Gastroesophageal sphincter (tissue), 4 donors: ENCODE data around the gene TNP2. TPM values are rescaled to one million over a fixed set of nuclear protein-coding genes. Genes with fewer than 3 reads are reported as not detected.

Experiments
- ATAC-seq: fragments of 150-250 bp; one replicate; pipeline ENCODE4 v1.9.1; 2016; ENCODE audit warnings: mild to moderate bottlenecking, moderate library complexity
- H3K27ac ChIP-seq, 4 donors: fragments of 200-600 bp; sonication (generic) in 3 of 4; 1 replicate in 3 of 4; 2 replicates in 1 of 4; pipeline ENCODE4 v1.5.1; 2016 to 2019
- H3K27me3 ChIP-seq: fragments of 200-600 bp; sonication (generic); one replicate; pipeline ENCODE4 v1.5.1; 2019
- H3K36me3 ChIP-seq, 2 donors: fragments of 200-600 bp; sonication (generic); one replicate each; pipeline ENCODE4 v1.5.1; 2019; ENCODE audit warnings: control low read depth in 1 of 2
- H3K4me1 ChIP-seq, 3 donors: fragments of 200-600 bp; sonication (generic); 1 replicate in 2 of 3; 2 replicates in 1 of 3; pipeline ENCODE4 v1.5.1; 2016 to 2019; ENCODE audit warnings: control low read depth in 2 of 3
- H3K4me3 ChIP-seq, 2 donors: fragments of 200-600 bp; sonication (generic); one replicate each; pipeline ENCODE4 v1.5.1; 2019; ENCODE audit warnings: mild to moderate bottlenecking in 1 of 2, moderate library complexity in 1 of 2
- H3K9me3 ChIP-seq, 3 donors: fragments of 200-600 bp; sonication (generic); one replicate each; pipeline ENCODE4 v1.5.1; 2017 to 2019; ENCODE audit warnings: control low read depth in 2 of 3
- CTCF ChIP-seq, 4 experiments: fragments of 200-600 bp in 2 of 4; fragments of 450-650 bp in 2 of 4; sonication (generic) in 1 of 4; IDR thresholded peaks; one replicate each; pipeline ENCODE4 v1.5.1; 2017 to 2019; ENCODE audit warnings: antibody characterized with exemption in 4 of 4, mild to moderate bottlenecking in 2 of 4, moderate library complexity in 2 of 4
- EP300 ChIP-seq: sonication (generic); formaldehyde crosslinking; IDR thresholded peaks from one replicate; pipeline ENCODE4 v1.6.1; 2017; ENCODE audit warnings: antibody characterized with exemption, mild to moderate bottlenecking
- POLR2A ChIP-seq, 2 donors: fragments of 450-650 bp; IDR thresholded peaks; one replicate each; pipeline ENCODE4 v1.6.1; 2017; ENCODE audit warnings: antibody characterized with exemption in 2 of 2, mild to moderate bottlenecking in 2 of 2, moderate library complexity in 1 of 2
- POLR2AphosphoS5 ChIP-seq: sonication (generic); formaldehyde crosslinking; IDR thresholded peaks from one replicate; pipeline ENCODE4 v1.6.1; 2017; ENCODE audit warnings: antibody characterized with exemption
- WGBS, 2 donors: methylation state at CpG; one replicate each; pipeline ENCODE4 v1.1.5; 2018; ENCODE audit warnings: low coverage in 1 of 2; 5-methylcytosine and 5-hydroxymethylcytosine counted together
- total RNA-seq, 4 donors: library from RNA; depleted of rRNA; stranded (reverse); fragments of >200 nt; gene quantifications; one replicate each; pipeline ENCODE4 v1.1.0, GENCODE V29; 2016

TNP2 gene
- total RNA-seq, 4 donors from 2014 or later, result not detected

DNA sequence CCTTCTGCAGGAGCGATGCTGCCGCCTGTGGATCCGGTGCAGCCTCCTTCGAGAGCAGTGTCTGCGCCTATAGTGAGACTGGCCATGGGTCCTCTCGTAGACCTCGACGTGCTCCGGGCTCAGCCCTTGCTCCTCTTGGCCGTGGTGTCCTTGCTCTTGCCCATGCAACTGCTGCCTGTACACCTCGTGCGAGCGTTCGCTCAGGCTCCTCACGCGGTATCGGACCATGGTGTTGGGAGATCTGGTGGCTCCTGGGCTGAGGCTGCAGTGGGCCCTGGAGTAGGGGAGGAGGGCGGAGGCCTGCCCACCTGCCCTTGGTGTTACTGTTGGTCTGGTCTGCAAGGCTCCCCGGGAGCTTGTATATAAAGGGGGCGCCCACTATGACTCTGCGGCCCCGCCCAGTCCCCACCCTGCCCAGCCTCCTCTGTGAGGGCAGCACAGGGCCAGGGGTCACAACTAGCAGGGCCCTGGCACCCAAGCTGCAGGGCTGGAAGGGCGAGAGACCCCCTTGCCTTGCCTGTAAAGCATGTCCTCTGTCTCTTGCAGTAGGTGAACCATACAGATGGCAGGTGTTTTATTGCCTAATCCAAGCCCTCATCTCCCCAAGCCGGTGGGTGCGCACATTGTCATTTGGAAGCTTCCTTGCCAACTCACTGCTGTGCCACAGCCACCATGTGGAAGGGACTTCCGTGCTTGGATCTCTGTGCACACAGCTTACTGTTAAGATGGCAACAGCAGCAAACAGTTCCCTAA lies 7.2 kb upstream of the TNP2 start, which contains the start of gene PRM2:
Gene PRM2 (minus strand): TSS at position 338 of the 753 bp plus-strand sequence. CDS start 110 bp downstream, at position 228.
- no peak for ATAC-seq
- H3K27me3 ChIP-seq, result no peaks in the 10 kb centered on the region
- no peaks in the 10 kb centered on the region for H3K36me3 ChIP-seq
- H3K4me1 ChIP-seq, result no peaks in the 10 kb centered on the region
- TF ChIP-seq CTCF (IDR thresholded peaks at IDR 0.05), result no peak
- no peak for TF ChIP-seq POLR2A (IDR thresholded peaks at IDR 0.05)
- no peak for TF ChIP-seq EP300
- TF ChIP-seq POLR2AphosphoS5, result no peak
- H3K4me3 ChIP-seq, result no peak within 1 kb of the TSS
- H3K9me3 ChIP-seq, result peaks cover 0 to 3% (median 0%) of the 10 kb centered on the region in 3 donors
- no peak within 1 kb of the TSS for H3K27ac ChIP-seq
- WGBS, 2 donors, result 83 to 97% methylated on average over 3 of the region's 26 CpGs

DNA sequence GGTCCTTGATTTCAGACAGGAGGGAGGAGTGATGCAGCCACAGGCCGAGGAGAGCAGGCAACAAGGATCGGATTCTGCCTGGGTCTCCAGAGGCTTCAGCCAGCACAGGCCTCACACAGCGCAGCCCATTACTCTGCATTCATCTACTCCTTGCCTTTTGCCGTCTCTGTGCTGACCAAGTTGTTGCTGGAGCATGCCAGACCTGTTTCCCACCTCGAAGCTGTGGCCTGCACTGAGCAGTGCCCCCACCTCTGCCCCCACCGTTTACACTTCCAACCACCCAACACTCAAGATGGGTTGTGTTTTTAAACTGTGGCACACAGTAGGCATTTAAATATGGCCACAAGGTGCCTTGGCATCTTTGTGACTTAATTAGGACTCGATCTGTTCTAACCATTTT lies 5.8 kb upstream of the TNP2 start:
- WGBS, 2 donors, result 60 to 100% methylated on average over 1 of the region's 7 CpGs
- TF ChIP-seq POLR2AphosphoS5 (no peak), POLR2A (IDR thresholded peaks at IDR 0.05) (no peak), CTCF (IDR thresholded peaks at IDR 0.05) (no peak), EP300 (no peak)
- ATAC-seq, result no peak

DNA sequence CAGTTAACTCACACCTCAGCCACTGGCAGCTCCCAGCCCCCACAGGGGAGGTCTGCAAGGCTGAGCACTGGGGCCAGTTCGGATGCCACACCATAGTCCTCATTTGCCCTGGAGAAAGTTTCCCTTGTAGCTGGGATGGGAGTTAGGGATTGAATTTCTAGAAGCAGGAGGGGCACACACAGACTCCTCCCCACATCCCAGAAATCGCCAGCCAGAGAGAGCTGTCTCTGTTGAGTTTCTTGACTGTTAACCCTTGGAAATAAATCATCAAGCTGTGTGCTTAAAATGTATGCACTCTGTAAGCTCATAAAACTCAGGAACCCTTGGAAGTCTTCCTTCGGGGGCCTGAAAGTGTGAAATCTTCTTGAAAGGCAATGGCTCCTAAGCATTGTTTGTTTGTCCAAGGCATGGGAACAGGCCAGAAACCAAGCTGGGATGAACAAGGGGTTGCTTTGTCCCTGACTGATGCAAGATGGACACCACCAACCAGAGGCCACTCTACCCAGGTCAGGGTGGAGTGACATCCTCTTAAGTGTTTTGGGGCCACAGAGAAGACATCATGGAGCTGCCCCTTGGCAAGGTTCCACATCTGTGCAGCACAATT lies 4.7 kb upstream of the TNP2 start:
- 76 to 78% methylated on average over 2 to 3 of the region's 3 CpGs for WGBS, 2 donors

More for the DNA sequence above, 5.8 kb upstream of the TNP2 start:
- no peak overlapping the region for H3K27ac ChIP-seq
- no peaks in the 10 kb centered on the region for H3K27me3 ChIP-seq
- H3K4me3 ChIP-seq, result no peak overlapping the region
- H3K4me1 ChIP-seq, result no peaks in the 10 kb centered on the region
- H3K36me3 ChIP-seq, result no peaks in the 10 kb centered on the region
- H3K9me3 ChIP-seq, result peaks cover 0 to 3% (median 0%) of the 10 kb centered on the region in 3 donors

GRCh38 chr16:11272921-11273720 lies 4.0 kb upstream of the TNP2 start, which contains the start of gene PRM3:
Gene PRM3, minus strand, starts transcription at chr16:11273629. Its CDS starts 34 bp downstream, at chr16:11273595.
- TF ChIP-seq CTCF (IDR thresholded peaks at IDR 0.05) (no peak), POLR2AphosphoS5 (no peak), EP300 (no peak), POLR2A (IDR thresholded peaks at IDR 0.05) (no peak)
- no peak for ATAC-seq
- Histone ChIP-seq H3K36me3 (no peaks in the 10 kb centered on the region), H3K27ac (no peak within 1 kb of the TSS), H3K9me3 (peaks cover 0 to 3% (median 0%) of the 10 kb centered on the region in 3 donors), H3K4me3 (no peak within 1 kb of the TSS), H3K4me1 (no peaks in the 10 kb centered on the region), H3K27me3 (no peaks in the 10 kb centered on the region)
- 69 to 77% methylated on average over 11 to 12 of the region's 30 CpGs for WGBS, 2 donors

More for the DNA sequence above, 4.7 kb upstream of the TNP2 start:
- Histone ChIP-seq H3K27me3 (no peaks in the 10 kb centered on the region), H3K36me3 (no peaks in the 10 kb centered on the region), H3K4me1 (no peaks in the 10 kb centered on the region), H3K4me3 (no peak overlapping the region), H3K27ac (no peak overlapping the region), H3K9me3 (peaks cover 0 to 3% (median 0%) of the 10 kb centered on the region in 3 donors)
- TF ChIP-seq POLR2AphosphoS5 (no peak), EP300 (no peak), POLR2A (IDR thresholded peaks at IDR 0.05) (no peak), CTCF (IDR thresholded peaks at IDR 0.05) (no peak)
- no peak for ATAC-seq
